GM18502 (cell line): ENCODE measurements around the gene INTS4.
"Not testable (repeated sequence)": the region's sequence is repeated elsewhere in the genome, so short reads cannot be mapped to it uniquely, and the experiment has no call there.

Experiments
- ATAC-seq: cut with Tn5 transposase; IDR thresholded peaks from one replicate; pipeline ENCODE4 v1.9.1; 2021; ENCODE audit warnings: mild to moderate bottlenecking; ENCODE audit not compliant: unreplicated experiment, poor library complexity

The INTS4 gene

GRCh38 chr11:77994434-77995362 is at the start of gene INTS4:
TSS of gene INTS4 (minus strand) at chr11:77994668. CDS start at chr11:77994643, 25 bp downstream.
- ATAC-seq, result peak; percentile 99

- ATAC-seq, result no peak
Observed at GRCh38 chr11:78041843-78042440, 47.5 kb upstream of the INTS4 start.

GRCh38 chr11:78041380-78041719 is 46.9 kb upstream of the INTS4 start:
- ATAC-seq, result not testable (repeated sequence)

- no peak for ATAC-seq
Observed at GRCh38 chr11:78040691-78041379, 46.4 kb upstream of the INTS4 start.

GRCh38 chr11:78039919-78040671 is 45.6 kb upstream of the INTS4 start:
- ATAC-seq, result peak; percentile 54

- ATAC-seq, result peak; percentile 8
Observed at GRCh38 chr11:78039391-78039918, 45.0 kb upstream of the INTS4 start.

GRCh38 chr11:78038697-78039313 is 44.3 kb upstream of the INTS4 start:
- no peak for ATAC-seq

GRCh38 chr11:78037825-78038620 is 43.6 kb upstream of the INTS4 start:
- no peak for ATAC-seq

- ATAC-seq, result no peak
Observed at GRCh38 chr11:78037056-78037455, 42.6 kb upstream of the INTS4 start.

- no peak for ATAC-seq
Observed at GRCh38 chr11:78036313-78036712, 41.8 kb upstream of the INTS4 start.

GRCh38 chr11:78034623-78035022 is 40.2 kb upstream of the INTS4 start:
- no peak for ATAC-seq

- ATAC-seq, result no peak
Observed at GRCh38 chr11:78033040-78033439, 38.6 kb upstream of the INTS4 start.

- ATAC-seq, result no peak
Observed at GRCh38 chr11:78032090-78032489, 37.6 kb upstream of the INTS4 start.

GRCh38 chr11:78031629-78032028 is 37.2 kb upstream of the INTS4 start:
- ATAC-seq, result peak; percentile 88

- no peak for ATAC-seq
Observed at GRCh38 chr11:78030429-78031325, 36.2 kb upstream of the INTS4 start.

- not testable (repeated sequence) for ATAC-seq
Observed at GRCh38 chr11:78028423-78028822, 34.0 kb upstream of the INTS4 start.

- no peak for ATAC-seq
Observed at GRCh38 chr11:78027759-78028158, 33.3 kb upstream of the INTS4 start.

- ATAC-seq, result no peak
Observed at GRCh38 chr11:78025378-78025777, 30.9 kb upstream of the INTS4 start.
